ENCODE data around the gene LRRC45. TPM values are rescaled to one million over a fixed set of nuclear protein-coding genes. Genes with fewer than 3 reads are reported as not detected.

Gene LRRC45
- polyA plus RNA-seq, 2 donors = 10.6 to 17.2 TPM

- 83 to 84% methylated on average over 30 of the region's 30 CpGs for WGBS, 2 donors
- peaks cover 0 to 7% of the 10 kb centered on the region in 2 donors for H3K36me3 ChIP-seq (ENCODE audit: control insufficient read depth in 2 of 2, insufficient read depth in 2 of 2, low read length in 1 of 2)
- H3K4me1 ChIP-seq (ENCODE audit: control insufficient read depth in 2 of 2, insufficient read depth in 2 of 2, low read length in 1 of 2) = peaks cover 0 to 19% of the 10 kb centered on the region in 2 donors
- H3K27ac ChIP-seq (ENCODE audit: low read depth in 2 of 2, low read length in 1 of 2) = no peak overlapping the region
- no peaks in the 10 kb centered on the region for H3K9me3 ChIP-seq (ENCODE audit: control insufficient read depth in 2 of 2, insufficient read depth in 1 of 2, low read depth in 1 of 2, low read length in 1 of 2)
- H3K27me3 ChIP-seq (ENCODE audit: control insufficient read depth in 1 of 2, insufficient read depth in 2 of 2, low read length in 2 of 2) = no peaks in the 10 kb centered on the region
- no peak overlapping the region for H3K4me3 ChIP-seq (ENCODE audit: low read depth in 1 of 2, low read length in 2 of 2)
These were observed 15.4 kb upstream of the LRRC45 start for GRCh38 chr17:82007495-82008257.

DNA sequence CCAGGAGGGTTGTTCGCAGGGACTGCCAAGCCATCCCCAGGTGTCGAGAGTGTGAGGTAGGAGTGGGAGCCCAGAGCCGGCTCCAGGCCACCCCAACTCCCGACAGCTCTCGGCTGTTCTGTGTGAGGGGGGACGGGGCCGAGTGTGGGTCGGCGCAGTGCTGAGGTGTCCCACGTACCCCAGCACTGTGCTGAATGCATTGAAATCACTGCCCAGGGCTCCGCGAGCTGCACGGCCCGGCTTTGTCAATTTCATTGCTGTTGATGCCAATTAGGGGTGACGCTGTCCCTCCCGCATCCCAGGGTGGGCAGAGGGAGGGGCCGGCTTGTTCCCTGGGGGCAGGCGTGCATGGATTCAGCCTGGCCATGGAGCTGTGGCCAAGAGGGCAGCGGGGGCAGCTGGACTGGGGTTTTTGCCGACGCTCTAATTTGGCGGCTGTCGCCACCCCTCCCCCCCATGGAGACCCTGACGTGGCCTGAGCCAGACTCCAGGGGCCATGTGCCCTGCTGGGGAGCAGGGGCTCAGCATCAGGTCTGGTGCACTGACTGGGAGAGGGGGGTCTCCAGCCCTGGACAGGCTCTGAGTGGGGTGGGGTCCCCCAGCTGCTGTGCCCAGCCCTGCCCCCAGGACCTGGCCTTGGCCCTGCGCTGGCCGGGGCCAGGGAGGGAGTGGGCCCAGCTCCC, 14.7 kb upstream of the LRRC45 start:
- Histone ChIP-seq H3K4me3 (ENCODE audit: low read depth in 1 of 2, low read length in 2 of 2) (no peak overlapping the region), H3K27ac (ENCODE audit: low read depth in 2 of 2, low read length in 1 of 2) (no peak overlapping the region), H3K4me1 (ENCODE audit: control insufficient read depth in 2 of 2, insufficient read depth in 2 of 2, low read length in 1 of 2) (peaks cover 0 to 20% of the 10 kb centered on the region in 2 donors), H3K9me3 (ENCODE audit: control insufficient read depth in 2 of 2, insufficient read depth in 1 of 2, low read depth in 1 of 2, low read length in 1 of 2) (no peaks in the 10 kb centered on the region), H3K36me3 (ENCODE audit: control insufficient read depth in 2 of 2, insufficient read depth in 2 of 2, low read length in 1 of 2) (peaks cover 0 to 7% of the 10 kb centered on the region in 2 donors), H3K27me3 (ENCODE audit: control insufficient read depth in 1 of 2, insufficient read depth in 2 of 2, low read length in 2 of 2) (no peaks in the 10 kb centered on the region)
- 85 to 88% methylated on average over 26 of the region's 26 CpGs for WGBS, 2 donors

DNA sequence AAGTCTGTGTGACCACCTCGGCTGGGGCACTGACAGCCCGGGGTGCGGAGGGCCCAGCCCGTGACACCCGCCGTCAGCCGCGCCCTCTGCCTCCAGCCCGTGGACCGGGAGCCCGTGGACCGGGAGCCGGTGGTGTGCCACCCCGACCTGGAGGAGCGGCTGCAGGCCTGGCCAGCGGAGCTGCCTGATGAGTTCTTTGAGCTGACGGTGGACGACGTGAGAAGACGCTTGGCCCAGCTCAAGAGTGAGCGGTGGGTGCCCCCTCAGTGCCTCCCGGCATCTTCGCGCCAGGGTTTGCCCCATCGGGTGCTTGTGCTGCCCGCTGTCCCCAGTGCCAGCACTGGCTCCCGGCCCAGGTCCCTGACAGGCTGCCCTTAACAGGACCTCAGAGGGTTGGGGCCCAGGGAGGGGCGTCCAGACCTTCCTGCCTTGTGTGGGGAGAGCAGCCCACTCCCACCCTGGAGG, 14.1 kb upstream of the LRRC45 start:
- H3K27ac ChIP-seq (ENCODE audit: low read depth in 2 of 2, low read length in 1 of 2) = no peak overlapping the region
- H3K4me1 ChIP-seq (ENCODE audit: control insufficient read depth in 2 of 2, insufficient read depth in 2 of 2, low read length in 1 of 2) = peaks cover 0 to 21% of the 10 kb centered on the region in 2 donors
- 90 to 93% methylated on average over 22 to 28 of the region's 28 CpGs for WGBS, 2 donors
- H3K27me3 ChIP-seq (ENCODE audit: control insufficient read depth in 1 of 2, insufficient read depth in 2 of 2, low read length in 2 of 2) = no peaks in the 10 kb centered on the region
- no peak overlapping the region for H3K4me3 ChIP-seq (ENCODE audit: low read depth in 1 of 2, low read length in 2 of 2)
- no peaks in the 10 kb centered on the region for H3K9me3 ChIP-seq (ENCODE audit: control insufficient read depth in 2 of 2, insufficient read depth in 1 of 2, low read depth in 1 of 2, low read length in 1 of 2)
- H3K36me3 ChIP-seq (ENCODE audit: control insufficient read depth in 2 of 2, insufficient read depth in 2 of 2, low read length in 1 of 2) = peaks cover 0 to 7% of the 10 kb centered on the region in 2 donors

- Histone ChIP-seq H3K4me3 (ENCODE audit: low read depth in 1 of 2, low read length in 2 of 2) (no peak overlapping the region), H3K4me1 (ENCODE audit: control insufficient read depth in 2 of 2, insufficient read depth in 2 of 2, low read length in 1 of 2) (peaks cover under 1 to 20% of the 10 kb centered on the region in 2 donors), H3K27ac (ENCODE audit: low read depth in 2 of 2, low read length in 1 of 2) (no peak overlapping the region), H3K9me3 (ENCODE audit: control insufficient read depth in 2 of 2, insufficient read depth in 1 of 2, low read depth in 1 of 2, low read length in 1 of 2) (no peaks in the 10 kb centered on the region), H3K36me3 (ENCODE audit: control insufficient read depth in 2 of 2, insufficient read depth in 2 of 2, low read length in 1 of 2) (peaks cover 0 to 7% of the 10 kb centered on the region in 2 donors), H3K27me3 (ENCODE audit: control insufficient read depth in 1 of 2, insufficient read depth in 2 of 2, low read length in 2 of 2) (no peaks in the 10 kb centered on the region)
- 83 to 89% methylated on average over 14 to 15 of the region's 15 CpGs for WGBS, 2 donors
These were observed 13.7 kb upstream of the LRRC45 start for GRCh38 chr17:82009413-82009812.

DNA sequence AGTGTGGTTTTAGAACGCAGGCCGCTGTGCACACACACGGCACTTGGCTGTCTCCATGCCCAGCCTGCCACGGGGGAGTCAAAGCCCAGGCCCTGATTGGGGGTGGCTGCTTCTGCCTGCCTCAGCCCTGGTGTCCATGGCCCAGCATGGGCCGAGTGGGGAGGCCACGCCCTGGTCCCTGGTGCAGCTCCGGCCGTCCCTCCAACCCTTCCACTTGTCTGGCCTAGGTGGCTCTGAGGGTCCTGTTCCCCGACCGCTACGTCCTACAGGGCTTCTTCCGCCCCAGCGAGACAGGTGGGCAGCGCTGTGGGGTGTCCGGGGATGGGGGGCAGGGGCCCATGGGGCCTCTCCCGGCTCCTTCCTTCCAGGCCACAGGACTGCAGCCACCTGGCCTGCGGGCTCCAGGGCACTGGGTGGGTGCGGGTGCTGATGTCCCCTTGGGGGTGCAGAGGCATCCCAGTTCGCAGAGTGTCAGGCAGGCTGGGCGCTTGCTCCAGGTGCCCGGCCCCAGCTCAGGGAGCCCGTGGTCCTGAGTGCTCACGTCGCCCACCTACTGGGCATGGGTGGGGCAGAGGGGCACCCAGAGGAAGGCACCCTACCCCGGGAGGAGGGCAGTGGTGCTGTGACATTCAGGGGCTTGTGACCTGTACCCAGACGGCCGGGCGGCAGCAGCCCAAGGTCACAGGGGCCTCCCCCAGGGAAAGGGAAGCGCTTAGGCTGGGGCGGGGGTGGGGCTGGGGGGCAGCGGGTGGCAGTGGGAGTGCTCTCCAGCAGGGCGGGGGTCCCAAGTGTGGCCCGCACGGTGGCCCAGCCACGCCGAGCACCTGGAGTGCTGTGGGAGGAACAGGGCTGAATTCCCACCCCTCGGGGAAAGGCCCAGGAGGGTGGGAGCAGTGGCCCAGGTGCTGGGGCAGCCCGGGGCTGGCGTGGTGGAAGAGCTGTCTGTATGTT, 12.3 kb upstream of the LRRC45 start:
- Histone ChIP-seq H3K27ac (ENCODE audit: low read depth in 2 of 2, low read length in 1 of 2) (no peak overlapping the region), H3K4me1 (ENCODE audit: control insufficient read depth in 2 of 2, insufficient read depth in 2 of 2, low read length in 1 of 2) (peaks cover 4 to 22% of the 10 kb centered on the region in 2 donors), H3K36me3 (ENCODE audit: control insufficient read depth in 2 of 2, insufficient read depth in 2 of 2, low read length in 1 of 2) (peaks cover 0 to 7% of the 10 kb centered on the region in 2 donors), H3K27me3 (ENCODE audit: control insufficient read depth in 1 of 2, insufficient read depth in 2 of 2, low read length in 2 of 2) (no peaks in the 10 kb centered on the region), H3K9me3 (ENCODE audit: control insufficient read depth in 2 of 2, insufficient read depth in 1 of 2, low read depth in 1 of 2, low read length in 1 of 2) (no peaks in the 10 kb centered on the region), H3K4me3 (ENCODE audit: low read depth in 1 of 2, low read length in 2 of 2) (no peak overlapping the region)
- WGBS, 2 donors = 90 to 91% methylated on average over 39 of the region's 39 CpGs

- peaks cover 0 to 7% of the 10 kb centered on the region in 2 donors for H3K36me3 ChIP-seq (ENCODE audit: control insufficient read depth in 2 of 2, insufficient read depth in 2 of 2, low read length in 1 of 2)
- no peaks in the 10 kb centered on the region for H3K27me3 ChIP-seq (ENCODE audit: control insufficient read depth in 1 of 2, insufficient read depth in 2 of 2, low read length in 2 of 2)
- H3K4me3 ChIP-seq (ENCODE audit: low read depth in 1 of 2, low read length in 2 of 2) = no peak overlapping the region
- H3K27ac ChIP-seq (ENCODE audit: low read depth in 2 of 2, low read length in 1 of 2) = no peak overlapping the region
- no peaks in the 10 kb centered on the region for H3K9me3 ChIP-seq (ENCODE audit: control insufficient read depth in 2 of 2, insufficient read depth in 1 of 2, low read depth in 1 of 2, low read length in 1 of 2)
- H3K4me1 ChIP-seq (ENCODE audit: control insufficient read depth in 2 of 2, insufficient read depth in 2 of 2, low read length in 1 of 2) = peaks cover 4 to 18% of the 10 kb centered on the region in 2 donors
- WGBS, 2 donors = 90 to 93% methylated on average over 19 of the region's 19 CpGs
These were observed 11.4 kb upstream of the LRRC45 start for GRCh38 chr17:82011617-82012187.

- no peaks in the 10 kb centered on the region for H3K9me3 ChIP-seq (ENCODE audit: control insufficient read depth in 2 of 2, insufficient read depth in 1 of 2, low read depth in 1 of 2, low read length in 1 of 2)
- 76 to 83% methylated on average over 18 to 20 of the region's 20 CpGs for WGBS, 2 donors
- no peaks in the 10 kb centered on the region for H3K27me3 ChIP-seq (ENCODE audit: control insufficient read depth in 1 of 2, insufficient read depth in 2 of 2, low read length in 2 of 2)
- H3K27ac ChIP-seq (ENCODE audit: low read depth in 2 of 2, low read length in 1 of 2) = no peak overlapping the region
- H3K36me3 ChIP-seq (ENCODE audit: control insufficient read depth in 2 of 2, insufficient read depth in 2 of 2, low read length in 1 of 2) = peaks cover 0 to 7% of the 10 kb centered on the region in 2 donors
- H3K4me1 ChIP-seq (ENCODE audit: control insufficient read depth in 2 of 2, insufficient read depth in 2 of 2, low read length in 1 of 2) = peaks cover 4 to 18% of the 10 kb centered on the region in 2 donors
- no peak overlapping the region for H3K4me3 ChIP-seq (ENCODE audit: low read depth in 1 of 2, low read length in 2 of 2)
These were observed 10.9 kb upstream of the LRRC45 start for GRCh38 chr17:82012261-82012639.

GRCh38 chr17:82012640-82013295, 10.3 kb upstream of the LRRC45 start:
- whole genome bisulfite sequencing, 2 donors = 68 to 69% methylated on average over 15 to 19 of the region's 19 CpGs
- peaks cover 4 to 18% of the 10 kb centered on the region in 2 donors for H3K4me1 ChIP-seq (ENCODE audit: control insufficient read depth in 2 of 2, insufficient read depth in 2 of 2, low read length in 1 of 2)
- H3K27ac ChIP-seq (ENCODE audit: low read depth in 2 of 2, low read length in 1 of 2) = peak overlapping the region in 1 of 2 donors; percentile 16

More at GRCh38 chr17:82012640-82013295, 10.3 kb upstream of the LRRC45 start:
- H3K27me3 ChIP-seq (ENCODE audit: control insufficient read depth in 1 of 2, insufficient read depth in 2 of 2, low read length in 2 of 2) = no peaks in the 10 kb centered on the region
- H3K9me3 ChIP-seq (ENCODE audit: control insufficient read depth in 2 of 2, insufficient read depth in 1 of 2, low read depth in 1 of 2, low read length in 1 of 2) = no peaks in the 10 kb centered on the region
- H3K36me3 ChIP-seq (ENCODE audit: control insufficient read depth in 2 of 2, insufficient read depth in 2 of 2, low read length in 1 of 2) = peaks cover 0 to 7% of the 10 kb centered on the region in 2 donors
- H3K4me3 ChIP-seq (ENCODE audit: low read depth in 1 of 2, low read length in 2 of 2) = no peak overlapping the region

All from esophagus (tissue), 2 donors.